ENCODE results near the gene JAZF1.

DNA sequence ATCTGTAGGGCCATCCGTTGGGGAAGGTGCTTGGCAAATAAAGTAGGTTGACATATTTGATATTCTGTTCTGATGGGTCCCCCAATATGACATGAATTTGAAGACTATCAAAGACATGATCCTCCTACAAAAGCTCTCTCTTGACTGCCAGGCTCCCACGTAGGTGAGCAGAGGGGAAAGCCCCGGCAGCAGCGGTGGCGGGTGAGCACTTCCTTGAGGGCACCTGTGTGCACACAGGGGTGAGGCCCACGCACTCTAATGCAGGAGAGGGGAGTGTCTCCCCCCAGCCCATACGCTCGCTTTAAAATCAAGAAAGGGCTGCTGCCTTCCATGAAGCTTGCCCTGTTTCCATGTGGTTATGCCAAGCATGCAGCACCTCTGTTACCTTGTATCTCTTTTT is 340.3 kb downstream of the JAZF1 start:
- TF ChIP-seq, protein P1, sequence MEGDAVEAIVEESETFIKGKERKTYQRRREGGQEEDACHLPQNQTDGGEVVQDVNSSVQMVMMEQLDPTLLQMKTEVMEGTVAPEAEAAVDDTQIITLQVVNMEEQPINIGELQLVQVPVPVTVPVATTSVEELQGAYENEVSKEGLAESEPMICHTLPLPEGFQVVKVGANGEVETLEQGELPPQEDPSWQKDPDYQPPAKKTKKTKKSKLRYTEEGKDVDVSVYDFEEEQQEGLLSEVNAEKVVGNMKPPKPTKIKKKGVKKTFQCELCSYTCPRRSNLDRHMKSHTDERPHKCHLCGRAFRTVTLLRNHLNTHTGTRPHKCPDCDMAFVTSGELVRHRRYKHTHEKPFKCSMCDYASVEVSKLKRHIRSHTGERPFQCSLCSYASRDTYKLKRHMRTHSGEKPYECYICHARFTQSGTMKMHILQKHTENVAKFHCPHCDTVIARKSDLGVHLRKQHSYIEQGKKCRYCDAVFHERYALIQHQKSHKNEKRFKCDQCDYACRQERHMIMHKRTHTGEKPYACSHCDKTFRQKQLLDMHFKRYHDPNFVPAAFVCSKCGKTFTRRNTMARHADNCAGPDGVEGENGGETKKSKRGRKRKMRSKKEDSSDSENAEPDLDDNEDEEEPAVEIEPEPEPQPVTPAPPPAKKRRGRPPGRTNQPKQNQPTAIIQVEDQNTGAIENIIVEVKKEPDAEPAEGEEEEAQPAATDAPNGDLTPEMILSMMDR (IDR thresholded peaks at IDR 0.05): no peak
- TF ChIP-seq POLR2A (IDR thresholded peaks at IDR 0.05): no peak
